ENCODE data around the gene GIMAP6. TPM values are rescaled to one million over a fixed set of nuclear protein-coding genes. Genes with fewer than 3 reads are reported as not detected.

Gene GIMAP6
- polyA plus RNA-seq, 3 donors: 16.2 to 70.2 (median 57.0) TPM

DNA sequence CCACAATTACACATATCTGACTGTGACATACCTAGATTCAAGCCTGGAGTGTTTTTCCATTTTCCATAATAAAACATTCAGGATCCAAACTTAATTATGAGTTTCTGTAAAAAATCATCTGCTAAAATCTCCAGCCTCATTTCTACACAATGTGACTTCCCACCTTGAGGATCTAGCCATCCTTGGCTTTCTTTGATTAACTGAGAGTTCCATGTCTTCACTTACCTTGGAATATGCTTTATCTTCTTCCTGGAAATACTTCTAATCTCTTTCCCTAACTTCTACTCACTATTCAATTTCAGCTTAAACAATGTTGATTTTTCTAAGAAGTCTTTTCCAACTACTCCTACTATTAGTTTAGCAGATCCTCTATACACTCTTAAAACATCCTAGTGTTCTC lies 36.8 kb upstream of the GIMAP6 start:
- peaks cover 0 to 7% of the 10 kb centered on the region in 2 donors for H3K9me3 ChIP-seq (replicated peaks in 1 of 2; ENCODE audit: control insufficient read depth in 1 of 2, insufficient read depth in 1 of 2, low read length in 2 of 2)
- TF ChIP-seq CTCF (IDR thresholded peaks at IDR 0.05): no peak
- Mint-ChIP-seq H3K9me3 (peaks cover 3 to 12% (median 9%) of the 10 kb centered on the region in 7 donors), H3K4me1 (peaks cover 29% of the 10 kb centered on the region), H3K27ac (peak overlapping the region in 1 of 7 donors; percentile 17), H3K27me3 (ENCODE audit: low read depth in 3 of 3) (peaks cover 0 to 3% (median 0%) of the 10 kb centered on the region in 3 donors), H3K4me3 (no peak overlapping the region), H3K36me3 (peaks cover 0 to 3% of the 10 kb centered on the region in 2 donors)
- H3K27ac ChIP-seq (ENCODE audit: low read depth in 1 of 2, low read length in 2 of 2): no peak overlapping the region
- no peak overlapping the region for H3K4me2 ChIP-seq (replicated peaks; ENCODE audit: extremely low read depth, low read length, poor library complexity, severe bottlenecking)
- H4K20me1 ChIP-seq (ENCODE audit: insufficient read depth, low read length): no peaks in the 10 kb centered on the region
- intact Hi-C loops (cut with micrococcal nuclease): no loop called here
- DNase-seq: no peak
- H3K36me3 ChIP-seq (replicated peaks in 1 of 2; ENCODE audit: control insufficient read depth in 1 of 2, insufficient read depth in 2 of 2, low read length in 2 of 2): no peaks in the 10 kb centered on the region
- no peak overlapping the region for H2AFZ ChIP-seq (ENCODE audit: insufficient read depth, low read depth, low read length, poor library complexity, severe bottlenecking)
- no peak overlapping the region for H3K9ac ChIP-seq (ENCODE audit: insufficient read depth, low read length, poor library complexity, severe bottlenecking)
- peaks cover 26 to 27% of the 10 kb centered on the region in 2 donors for H3K4me1 ChIP-seq (ENCODE audit: control insufficient read depth in 1 of 2, insufficient read depth in 2 of 2, low read length in 2 of 2)
- no peaks in the 10 kb centered on the region for H3K27me3 ChIP-seq (ENCODE audit: control insufficient read depth in 2 of 2, insufficient read depth in 2 of 2, low read length in 2 of 2)
- H3K79me2 ChIP-seq (ENCODE audit: insufficient read depth, low read length): no peaks in the 10 kb centered on the region
- H3K4me3 ChIP-seq (replicated peaks in 1 of 3; ENCODE audit: low read depth in 2 of 3, low read length in 3 of 3): no peak overlapping the region

DNA sequence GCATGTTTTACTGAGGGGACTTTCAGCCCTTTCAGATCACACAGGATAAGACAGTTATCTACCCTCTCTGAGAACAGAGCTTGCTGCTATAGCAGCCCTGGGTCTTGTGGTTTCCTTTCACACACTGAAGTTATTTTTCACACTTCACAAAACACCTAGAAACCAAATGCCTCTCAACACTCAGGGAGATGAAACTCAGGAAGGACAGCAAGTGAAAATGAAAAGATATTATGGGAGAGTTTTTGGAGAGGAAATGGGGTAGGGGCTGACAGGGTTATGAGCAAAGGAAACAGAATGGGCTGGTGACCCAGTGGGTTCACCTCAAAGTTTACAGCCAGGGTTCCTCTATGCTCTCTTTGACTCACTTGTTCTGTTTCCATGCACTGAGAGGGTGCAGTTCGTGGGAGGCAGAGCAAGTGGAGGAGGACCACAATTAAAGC lies 36.3 kb upstream of the GIMAP6 start:
- H3K27me3 ChIP-seq (ENCODE audit: control insufficient read depth in 2 of 2, insufficient read depth in 2 of 2, low read length in 2 of 2): no peaks in the 10 kb centered on the region
- no peak overlapping the region for H3K9ac ChIP-seq (ENCODE audit: insufficient read depth, low read length, poor library complexity, severe bottlenecking)
- Mint-ChIP-seq H3K4me3 (no peak overlapping the region), H3K4me1 (peaks cover 33% of the 10 kb centered on the region), H3K9me3 (peaks cover 3 to 10% (median 9%) of the 10 kb centered on the region in 7 donors), H3K27me3 (ENCODE audit: low read depth in 3 of 3) (peaks cover 0 to 3% (median 0%) of the 10 kb centered on the region in 3 donors), H3K27ac (peak overlapping the region in 1 of 7 donors; percentile 26), H3K36me3 (peaks cover 0 to 3% of the 10 kb centered on the region in 2 donors)
- peaks cover 0 to 7% of the 10 kb centered on the region in 2 donors for H3K9me3 ChIP-seq (replicated peaks in 1 of 2; ENCODE audit: control insufficient read depth in 1 of 2, insufficient read depth in 1 of 2, low read length in 2 of 2)
- no peak overlapping the region for H2AFZ ChIP-seq (ENCODE audit: insufficient read depth, low read depth, low read length, poor library complexity, severe bottlenecking)
- H4K20me1 ChIP-seq (ENCODE audit: insufficient read depth, low read length): no peaks in the 10 kb centered on the region
- no peaks in the 10 kb centered on the region for H3K79me2 ChIP-seq (ENCODE audit: insufficient read depth, low read length)
- no peak for TF ChIP-seq CTCF (IDR thresholded peaks at IDR 0.05)
- no peak for DNase-seq
- no peak overlapping the region for H3K4me2 ChIP-seq (replicated peaks; ENCODE audit: extremely low read depth, low read length, poor library complexity, severe bottlenecking)
- H3K4me1 ChIP-seq (ENCODE audit: control insufficient read depth in 1 of 2, insufficient read depth in 2 of 2, low read length in 2 of 2): peaks cover 26 to 27% of the 10 kb centered on the region in 2 donors
- WGBS (ENCODE audit: insufficient coverage): no CpG with 5 or more reads among the region's 1 CpG
- intact Hi-C loops (cut with micrococcal nuclease): no loop called here
- H3K27ac ChIP-seq (ENCODE audit: low read depth in 1 of 2, low read length in 2 of 2): no peak overlapping the region
- no peaks in the 10 kb centered on the region for H3K36me3 ChIP-seq (replicated peaks in 1 of 2; ENCODE audit: control insufficient read depth in 1 of 2, insufficient read depth in 2 of 2, low read length in 2 of 2)
- H3K4me3 ChIP-seq (replicated peaks in 1 of 3; ENCODE audit: low read depth in 2 of 3, low read length in 3 of 3): no peak overlapping the region
